NCI-H1417 treated with DMSO at 0.1 percent for 48 hours (cell line): Measurements from ENCODE around the gene CENPT.
A peak's percentile ranks its signal among the peaks of the same experiment; 100 is the strongest.

Source experiments
- DNase-seq: peaks from one replicate; lab custom pipeline; 2025; lab: John Stamatoyannopoulos, UW

The CENPT gene

GRCh38 chr16:67847064-67847861 is at the start of gene CENPT:
CENPT (minus strand) TSS chr16:67847693; CDS start chr16:67833859, 13,834 bp downstream.
- no peak for DNase-seq

- no peak for DNase-seq
These were observed 49.7 kb upstream of the CENPT start for GRCh38 chr16:67897231-67897630.

GRCh38 chr16:67893743-67894399 is 46.4 kb upstream of the CENPT start:
- DNase-seq, result no peak

- DNase-seq, result peak; percentile 80
These were observed 45.6 kb upstream of the CENPT start, which contains the start of gene PSKH1 for GRCh38 chr16:67892899-67893742. PSKH1 (plus strand) TSS chr16:67893254; CDS start chr16:67908750, 15,496 bp downstream.

- no peak for DNase-seq
These were observed 44.9 kb upstream of the CENPT start for GRCh38 chr16:67892375-67892774.

- no peak for DNase-seq
These were observed 40.8 kb upstream of the CENPT start for GRCh38 chr16:67888331-67888730.

GRCh38 chr16:67886387-67886786 is 38.9 kb upstream of the CENPT start:
- no peak for DNase-seq

- DNase-seq, result no peak
These were observed 38.5 kb upstream of the CENPT start for GRCh38 chr16:67885976-67886375.

GRCh38 chr16:67885545-67885944 is 38.1 kb upstream of the CENPT start:
- DNase-seq, result no peak

- no peak for DNase-seq
These were observed 37.2 kb upstream of the CENPT start, which contains the start of gene NRN1L for GRCh38 chr16:67884684-67885083. NRN1L (plus strand) TSS chr16:67884885; CDS start chr16:67884904, 19 bp downstream.

GRCh38 chr16:67883872-67884261 is 36.4 kb upstream of the CENPT start:
- DNase-seq, result no peak

- no peak for DNase-seq
These were observed 35.8 kb upstream of the CENPT start for GRCh38 chr16:67883146-67883871.

GRCh38 chr16:67882374-67883145 is 35.1 kb upstream of the CENPT start:
- DNase-seq, result no peak

GRCh38 chr16:67881621-67882161 is 34.2 kb upstream of the CENPT start:
- DNase-seq, result no peak

GRCh38 chr16:67880584-67880983 is 33.1 kb upstream of the CENPT start:
- DNase-seq, result no peak

GRCh38 chr16:67879936-67880335 is 32.4 kb upstream of the CENPT start:
- no peak for DNase-seq

- no peak for DNase-seq
These were observed 32.0 kb upstream of the CENPT start for GRCh38 chr16:67879462-67879861.

- no peak for DNase-seq
These were observed 31.4 kb upstream of the CENPT start for GRCh38 chr16:67878846-67879245.

- DNase-seq, result no peak
These were observed 30.7 kb upstream of the CENPT start for GRCh38 chr16:67878232-67878631.

GRCh38 chr16:67877064-67877463 is 29.6 kb upstream of the CENPT start:
- no peak for DNase-seq

GRCh38 chr16:67874372-67874771 is 26.9 kb upstream of the CENPT start:
- DNase-seq, result no peak
